Skeletal muscle tissue (tissue), 4 donors: Measurements from ENCODE around the gene DYNC1I1. TPM values are rescaled to one million over a fixed set of nuclear protein-coding genes. Genes with fewer than 3 reads are reported as not detected.

Experiments used
- H3K27ac ChIP-seq: one replicate; pipeline ENCODE4 v1.7.0; 2013; ENCODE audit warnings: mild to moderate bottlenecking, low read depth, low read length, inconsistent platforms
- H3K27me3 ChIP-seq, 3 donors: one replicate each; pipeline ENCODE4 v1.7.0; 2013; ENCODE audit warnings: low read length in 3 of 3; ENCODE audit not compliant: control insufficient read depth in 3 of 3, insufficient read depth in 3 of 3
- H3K36me3 ChIP-seq, 3 donors: one replicate each; pipeline ENCODE4 v1.7.0; 2013; ENCODE audit warnings: low read length in 3 of 3; ENCODE audit not compliant: control insufficient read depth in 3 of 3, insufficient read depth in 3 of 3
- H3K4me1 ChIP-seq, 3 donors: one replicate each; pipeline ENCODE4 v1.7.0; 2013; ENCODE audit warnings: low read length in 3 of 3, mild to moderate bottlenecking in 3 of 3; ENCODE audit not compliant: control insufficient read depth in 3 of 3, insufficient read depth in 3 of 3
- H3K4me3 ChIP-seq, 3 donors: one replicate each; pipeline ENCODE4 v1.7.0; 2013; ENCODE audit warnings: low read length in 3 of 3
- H3K9ac ChIP-seq, 3 donors: one replicate each; pipeline ENCODE4 v1.7.0; 2013; ENCODE audit warnings: low read length in 3 of 3, mild to moderate bottlenecking in 3 of 3, moderate library complexity in 2 of 3, low read depth in 1 of 3
- H3K9me3 ChIP-seq, 3 donors: one replicate each; pipeline ENCODE4 v1.7.0; 2013; ENCODE audit warnings: low read length in 3 of 3; ENCODE audit not compliant: control insufficient read depth in 3 of 3
- total RNA-seq: library from RNA; depleted of rRNA; stranded (reverse); fragments of >200 nt; gene quantifications from one replicate; pipeline ENCODE4 v1.2.3, GENCODE V29; 2014
- donor health status: Osteomylitis.

The DYNC1I1 gene
- total RNA-seq, 1 donor from 2014 or later = 1.6 TPM

DNA sequence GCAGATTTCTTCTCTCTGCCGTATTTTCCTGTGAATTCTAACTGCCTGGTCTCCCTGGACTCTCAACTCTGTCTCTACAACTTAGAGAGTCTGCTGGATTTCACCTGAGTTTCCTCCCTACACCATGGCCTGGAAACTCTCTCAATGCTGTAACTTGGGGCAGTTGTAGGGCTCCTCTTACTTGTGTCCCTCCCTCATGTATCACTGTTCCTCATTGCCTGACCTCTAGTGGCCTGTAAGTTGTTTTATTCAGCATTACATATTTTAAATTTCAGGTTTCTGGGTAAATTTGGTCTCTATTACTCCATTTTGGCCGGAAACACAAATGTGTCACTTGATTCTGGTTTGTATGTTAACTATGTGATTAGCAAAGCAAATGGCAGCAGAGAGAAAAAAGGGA lies 70.9 kb downstream of the DYNC1I1 start:
- no peaks in the 10 kb centered on the region for H3K9me3 ChIP-seq
- no peak overlapping the region for H3K4me3 ChIP-seq
- H3K9ac ChIP-seq = no peak overlapping the region
- no peak overlapping the region for H3K27ac ChIP-seq
- no peaks in the 10 kb centered on the region for H3K27me3 ChIP-seq
- H3K36me3 ChIP-seq = no peaks in the 10 kb centered on the region
- no peaks in the 10 kb centered on the region for H3K4me1 ChIP-seq

DNA sequence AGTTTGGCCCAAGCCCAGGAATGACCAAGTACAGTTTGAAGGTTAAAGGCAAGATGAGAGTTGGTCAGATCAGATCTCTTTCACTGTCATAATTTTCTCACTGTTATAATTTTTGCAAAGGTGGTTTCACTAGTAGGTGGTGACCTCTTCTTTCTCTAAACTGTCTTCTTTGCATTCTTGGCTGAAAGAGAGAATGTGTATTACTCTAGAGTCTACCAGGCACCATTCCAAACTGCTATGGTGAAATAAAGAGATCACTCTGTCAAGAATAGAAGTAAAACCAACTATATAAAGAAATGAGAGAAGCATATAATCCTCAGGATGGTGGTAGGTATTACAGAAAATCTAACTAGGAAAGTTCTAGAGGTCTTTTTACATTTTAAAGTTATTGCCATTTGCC lies 72.7 kb downstream of the DYNC1I1 start:
- H3K4me1 ChIP-seq = no peaks in the 10 kb centered on the region
- no peaks in the 10 kb centered on the region for H3K36me3 ChIP-seq
- no peaks in the 10 kb centered on the region for H3K9me3 ChIP-seq
- no peak overlapping the region for H3K4me3 ChIP-seq
- H3K27me3 ChIP-seq = no peaks in the 10 kb centered on the region
- H3K27ac ChIP-seq = no peak overlapping the region
- H3K9ac ChIP-seq = no peak overlapping the region

DNA sequence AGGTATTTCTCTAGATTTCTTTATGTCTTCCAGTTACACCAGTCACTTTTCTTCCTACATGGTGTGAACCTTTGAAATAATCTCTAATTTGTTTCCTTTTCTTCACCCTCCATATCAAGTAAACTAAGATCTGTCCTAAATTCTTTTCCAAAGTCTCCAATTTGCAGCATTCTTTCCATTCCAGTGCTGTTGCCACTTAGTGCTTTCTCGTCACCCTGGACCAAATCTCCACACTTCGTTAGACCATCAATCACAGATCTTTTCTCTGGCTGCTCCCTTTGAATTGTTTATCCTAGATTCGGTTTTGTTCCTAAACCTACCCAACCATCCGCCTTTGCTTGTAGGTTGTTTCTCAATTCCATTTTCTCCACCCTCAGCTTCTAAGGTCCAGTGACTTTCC lies 74.7 kb downstream of the DYNC1I1 start:
- H3K9me3 ChIP-seq = no peaks in the 10 kb centered on the region

DNA sequence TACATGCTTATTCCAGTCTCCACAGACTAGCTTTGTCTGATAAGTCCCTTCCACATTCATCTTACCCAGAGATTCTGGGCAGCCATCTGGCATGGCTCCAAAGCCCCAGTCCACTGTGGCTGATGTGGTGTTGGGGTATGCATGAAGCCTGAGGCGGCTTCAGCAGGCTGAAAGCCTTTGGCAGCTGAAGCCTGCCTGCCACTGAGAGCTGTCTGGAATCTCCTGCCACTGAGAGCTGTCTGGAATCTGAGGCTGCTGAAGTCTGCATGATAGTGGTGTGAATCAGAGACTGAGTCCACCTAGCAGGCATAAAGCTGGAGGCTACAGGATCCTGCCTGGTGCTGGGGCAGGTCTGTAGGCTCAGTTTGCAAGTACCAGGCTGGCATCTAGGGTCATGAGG lies 87.1 kb downstream of the DYNC1I1 start:
- H3K4me3 ChIP-seq = no peak overlapping the region
- no peak overlapping the region for H3K27ac ChIP-seq
- H3K36me3 ChIP-seq = no peaks in the 10 kb centered on the region
- H3K9me3 ChIP-seq = no peaks in the 10 kb centered on the region
- H3K27me3 ChIP-seq = no peaks in the 10 kb centered on the region
- H3K9ac ChIP-seq = no peak overlapping the region
- no peaks in the 10 kb centered on the region for H3K4me1 ChIP-seq

More for the DNA sequence above, 74.7 kb downstream of the DYNC1I1 start:
- H3K27me3 ChIP-seq = no peaks in the 10 kb centered on the region
- no peaks in the 10 kb centered on the region for H3K36me3 ChIP-seq
- H3K9ac ChIP-seq = no peak overlapping the region
- no peak overlapping the region for H3K4me3 ChIP-seq
- no peaks in the 10 kb centered on the region for H3K4me1 ChIP-seq
- H3K27ac ChIP-seq = no peak overlapping the region

DNA sequence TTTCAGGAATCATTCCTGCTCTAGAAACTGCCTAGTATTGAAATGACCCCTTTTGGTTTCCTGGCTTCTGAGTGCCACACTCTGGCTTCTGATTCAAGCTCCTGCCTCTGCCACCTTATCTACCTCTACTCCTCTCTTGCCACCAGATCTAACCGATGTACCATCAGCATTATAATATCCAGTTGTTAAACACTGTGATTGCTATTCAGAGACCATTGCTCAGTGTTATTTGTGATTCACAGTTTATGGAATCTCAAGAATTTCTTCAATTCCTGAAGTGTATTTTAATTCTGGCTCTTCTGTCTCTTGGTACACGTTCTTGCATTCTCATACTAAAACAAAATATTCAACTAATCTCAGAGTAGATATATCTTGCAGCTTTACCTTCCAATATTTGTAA lies 88.7 kb downstream of the DYNC1I1 start:
- Histone ChIP-seq H3K27me3 (no peaks in the 10 kb centered on the region), H3K9ac (no peak overlapping the region), H3K4me3 (no peak overlapping the region)

DNA sequence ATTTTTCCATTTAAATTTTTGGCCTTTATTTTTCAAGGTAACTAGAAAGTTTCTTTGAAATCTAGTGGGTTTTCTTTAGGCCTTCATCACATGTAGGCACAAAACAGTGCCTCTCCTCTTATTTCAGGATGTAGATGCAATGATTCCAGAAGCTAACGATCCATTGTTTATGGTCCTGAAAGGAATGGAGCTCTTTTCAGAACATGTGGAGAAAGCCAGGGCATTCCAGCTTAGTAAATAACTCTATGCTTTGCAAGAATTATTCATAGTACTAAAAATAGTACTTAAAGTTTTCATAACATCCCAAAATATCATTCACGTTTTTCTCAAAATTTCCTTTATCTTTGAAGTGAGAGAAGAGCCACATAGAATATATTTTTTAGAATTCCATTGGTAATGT lies 91.3 kb downstream of the DYNC1I1 start:
- Histone ChIP-seq H3K27me3 (no peaks in the 10 kb centered on the region), H3K4me3 (no peak overlapping the region), H3K36me3 (no peaks in the 10 kb centered on the region), H3K4me1 (no peaks in the 10 kb centered on the region), H3K9ac (no peak overlapping the region), H3K9me3 (no peaks in the 10 kb centered on the region), H3K27ac (no peak overlapping the region)

More for the DNA sequence above, 88.7 kb downstream of the DYNC1I1 start:
- Histone ChIP-seq H3K4me1 (no peaks in the 10 kb centered on the region), H3K36me3 (no peaks in the 10 kb centered on the region), H3K27ac (no peak overlapping the region), H3K9me3 (no peaks in the 10 kb centered on the region)

DNA sequence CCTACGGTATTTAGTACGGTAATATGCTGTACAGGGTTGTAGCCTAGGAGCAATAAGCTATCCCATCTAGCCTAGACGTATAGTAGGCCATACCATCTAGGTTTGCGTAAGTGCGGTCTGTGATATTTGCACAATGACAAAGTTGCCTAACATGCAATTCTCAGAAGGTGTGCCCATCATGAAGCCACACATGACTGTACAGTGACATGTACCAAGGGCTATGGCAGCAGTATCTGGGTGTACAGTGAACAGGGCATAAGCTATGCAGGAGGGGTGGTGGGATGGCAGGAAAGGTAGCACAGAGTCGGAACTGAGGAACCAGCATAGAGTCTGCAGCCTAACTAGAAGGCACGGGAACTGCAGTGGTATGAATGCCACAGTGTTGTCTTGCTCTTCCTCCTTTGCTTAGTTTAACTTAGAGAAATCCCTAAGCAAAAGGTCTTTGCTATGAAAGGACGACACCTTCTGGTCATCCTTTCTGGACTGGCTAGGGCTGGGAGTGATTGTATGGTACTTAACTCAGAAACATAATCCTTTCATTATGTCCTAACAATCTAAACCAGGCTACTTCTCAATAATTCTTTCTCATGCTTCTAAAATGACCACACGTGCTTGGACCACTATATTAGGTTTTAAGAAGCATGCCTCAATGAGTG lies 93.5 kb downstream of the DYNC1I1 start:
- Histone ChIP-seq H3K36me3 (no peaks in the 10 kb centered on the region), H3K27me3 (no peaks in the 10 kb centered on the region), H3K9me3 (no peaks in the 10 kb centered on the region), H3K9ac (no peak overlapping the region), H3K4me3 (no peak overlapping the region), H3K4me1 (no peaks in the 10 kb centered on the region), H3K27ac (no peak overlapping the region)

DNA sequence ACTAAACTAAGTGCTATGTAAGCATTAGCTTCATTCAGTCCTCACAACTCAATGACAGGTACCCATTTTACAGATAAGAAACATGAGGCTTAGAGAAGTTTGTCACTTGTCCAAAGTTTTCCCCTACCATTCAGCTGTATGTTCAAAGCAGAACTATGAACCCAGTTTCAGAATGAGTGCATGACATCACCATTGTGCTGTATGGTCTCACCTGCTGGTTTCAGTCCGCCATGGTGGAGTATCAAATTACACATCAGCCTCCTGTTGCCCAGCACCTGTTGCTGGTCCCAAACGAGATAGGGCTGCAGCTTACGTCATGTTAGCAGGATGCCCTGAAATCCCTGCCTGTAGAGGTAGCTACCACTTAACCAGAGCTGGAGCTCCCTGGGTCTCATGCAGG lies 95.0 kb downstream of the DYNC1I1 start:
- Histone ChIP-seq H3K9ac (no peak overlapping the region), H3K9me3 (no peaks in the 10 kb centered on the region), H3K4me3 (no peak overlapping the region), H3K27ac (no peak overlapping the region), H3K36me3 (no peaks in the 10 kb centered on the region), H3K4me1 (no peaks in the 10 kb centered on the region), H3K27me3 (no peaks in the 10 kb centered on the region)

DNA sequence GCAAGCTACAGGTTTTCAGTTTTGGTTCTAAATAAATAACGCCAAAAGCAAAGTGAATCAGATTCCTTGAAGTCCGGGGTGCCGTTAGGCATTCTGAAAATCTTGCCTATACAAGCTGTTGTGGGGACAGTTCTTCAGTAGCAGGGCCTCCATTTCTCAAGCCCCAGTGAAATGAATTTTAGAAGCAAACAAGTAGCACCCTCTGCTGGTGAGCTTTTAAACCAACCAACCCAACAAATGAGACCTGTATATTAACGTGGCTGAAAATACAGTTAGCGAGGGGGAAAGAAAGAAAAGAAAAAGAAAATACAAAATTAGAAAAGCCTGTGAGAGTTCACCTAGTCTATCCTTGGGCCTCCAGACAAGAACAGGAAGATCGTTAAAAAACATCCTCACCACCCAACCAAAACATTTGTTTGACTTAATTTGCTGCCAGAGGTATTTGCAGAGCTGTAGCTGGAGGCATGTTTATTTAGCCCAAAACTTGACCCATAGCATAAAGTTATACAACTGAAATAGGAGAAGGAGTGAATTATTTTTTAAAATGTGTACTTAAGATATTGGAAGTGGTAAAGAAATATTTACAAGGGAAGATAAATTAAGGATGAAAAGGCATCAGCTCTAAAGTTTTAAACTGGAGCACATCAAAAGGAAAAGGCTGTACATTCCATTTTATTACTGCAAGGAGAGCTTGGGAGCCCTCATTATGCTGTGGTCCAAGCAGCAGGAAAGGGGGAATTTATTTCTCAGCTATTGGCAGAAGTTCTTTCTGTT lies 98.9 kb downstream of the DYNC1I1 start:
- no peaks in the 10 kb centered on the region for H3K9me3 ChIP-seq
- H3K27me3 ChIP-seq = no peaks in the 10 kb centered on the region
- no peak overlapping the region for H3K27ac ChIP-seq
- H3K36me3 ChIP-seq = no peaks in the 10 kb centered on the region
- H3K4me1 ChIP-seq = peaks cover 0 to 5% (median 3%) of the 10 kb centered on the region in 3 donors
- no peak overlapping the region for H3K4me3 ChIP-seq
- H3K9ac ChIP-seq = no peak overlapping the region

DNA sequence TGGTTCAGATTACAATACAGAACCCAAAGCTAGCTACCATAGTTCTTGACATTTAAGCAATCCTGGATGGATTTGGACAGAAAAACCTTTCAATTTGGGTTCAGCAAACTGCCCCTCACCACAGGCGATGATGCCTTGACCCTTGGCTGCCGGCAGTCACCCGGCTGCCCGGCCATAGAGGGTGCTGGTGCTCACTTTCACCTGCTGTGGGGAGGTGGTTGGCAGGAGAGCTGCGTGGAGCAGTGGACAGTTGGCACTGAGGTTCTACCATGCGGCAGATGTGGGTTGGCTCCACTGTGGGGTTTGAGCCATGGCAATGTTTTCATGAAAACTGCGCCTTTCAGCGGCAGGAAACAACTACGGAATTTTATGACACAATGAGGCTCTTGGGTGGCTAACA lies 99.5 kb downstream of the DYNC1I1 start:
- no peaks in the 10 kb centered on the region for H3K27me3 ChIP-seq
- H3K4me1 ChIP-seq = peaks cover 0 to 5% (median 3%) of the 10 kb centered on the region in 3 donors
- H3K27ac ChIP-seq = no peak overlapping the region
- no peak overlapping the region for H3K4me3 ChIP-seq
- H3K9ac ChIP-seq = no peak overlapping the region
- H3K9me3 ChIP-seq = no peaks in the 10 kb centered on the region
- H3K36me3 ChIP-seq = no peaks in the 10 kb centered on the region
